Transverse colon (tissue), 4 donors: ENCODE measurements around the gene CDON.

Experiments used
- EP300 ChIP-seq: sonication (generic); formaldehyde crosslinking; IDR thresholded peaks from one replicate; pipeline ENCODE4 v1.6.1; 2017; ENCODE audit warnings: antibody characterized with exemption, low read depth
- POLR2A ChIP-seq: fragments of 450-650 bp; IDR thresholded peaks from one replicate; pipeline ENCODE4 v1.6.1; 2016; ENCODE audit warnings: antibody characterized with exemption, mild to moderate bottlenecking, moderate library complexity
- POLR2AphosphoS5 ChIP-seq, 3 donors: sonication (generic); formaldehyde crosslinking; IDR thresholded peaks; one replicate each; pipeline ENCODE4 v1.6.1; 2016; ENCODE audit warnings: antibody characterized with exemption in 3 of 3
- TF ChIP-seq, protein P1 (sequence below), 5 experiments: fragments of 200-600 bp in 3 of 5; fragments of 450-650 bp in 2 of 5; sonication (generic) in 3 of 5; IDR thresholded peaks; 1 replicate in 2 of 5; 2 replicates in 3 of 5; pipeline ENCODE4 v1.5.1; 2016 to 2017; ENCODE audit warnings: antibody characterized with exemption in 5 of 5, inconsistent platforms in 3 of 5, mild to moderate bottlenecking in 2 of 5, moderate library complexity in 1 of 5

DNA sequence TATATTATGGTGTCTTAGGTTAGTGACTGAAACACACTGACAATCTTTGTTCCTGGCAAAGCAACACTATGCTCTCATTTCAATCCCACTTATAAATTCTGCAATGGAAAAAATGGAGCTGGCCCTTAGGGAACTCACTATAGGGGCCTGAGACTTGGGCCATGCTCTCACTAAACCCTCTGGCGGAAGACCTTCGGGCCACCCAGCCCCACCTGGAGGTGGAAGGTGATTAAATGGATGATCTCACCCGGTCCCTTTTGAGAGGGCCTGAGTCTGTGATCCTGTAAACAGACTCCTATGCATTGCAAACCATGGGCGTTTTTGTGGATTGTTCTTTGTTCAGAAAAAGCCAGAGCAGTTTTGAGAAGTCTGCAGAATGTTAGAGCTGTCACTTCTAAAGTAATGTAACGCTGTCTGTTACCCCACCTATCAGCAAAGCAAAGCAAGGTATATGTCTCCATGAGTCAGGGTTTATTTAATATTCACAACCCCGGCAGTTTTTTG, 17.0 kb upstream of the CDON start:
- TF ChIP-seq, protein P1, sequence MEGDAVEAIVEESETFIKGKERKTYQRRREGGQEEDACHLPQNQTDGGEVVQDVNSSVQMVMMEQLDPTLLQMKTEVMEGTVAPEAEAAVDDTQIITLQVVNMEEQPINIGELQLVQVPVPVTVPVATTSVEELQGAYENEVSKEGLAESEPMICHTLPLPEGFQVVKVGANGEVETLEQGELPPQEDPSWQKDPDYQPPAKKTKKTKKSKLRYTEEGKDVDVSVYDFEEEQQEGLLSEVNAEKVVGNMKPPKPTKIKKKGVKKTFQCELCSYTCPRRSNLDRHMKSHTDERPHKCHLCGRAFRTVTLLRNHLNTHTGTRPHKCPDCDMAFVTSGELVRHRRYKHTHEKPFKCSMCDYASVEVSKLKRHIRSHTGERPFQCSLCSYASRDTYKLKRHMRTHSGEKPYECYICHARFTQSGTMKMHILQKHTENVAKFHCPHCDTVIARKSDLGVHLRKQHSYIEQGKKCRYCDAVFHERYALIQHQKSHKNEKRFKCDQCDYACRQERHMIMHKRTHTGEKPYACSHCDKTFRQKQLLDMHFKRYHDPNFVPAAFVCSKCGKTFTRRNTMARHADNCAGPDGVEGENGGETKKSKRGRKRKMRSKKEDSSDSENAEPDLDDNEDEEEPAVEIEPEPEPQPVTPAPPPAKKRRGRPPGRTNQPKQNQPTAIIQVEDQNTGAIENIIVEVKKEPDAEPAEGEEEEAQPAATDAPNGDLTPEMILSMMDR (IDR thresholded peaks at IDR 0.05) = no peak
- no peak for TF ChIP-seq POLR2A
- no peak for TF ChIP-seq EP300
- TF ChIP-seq POLR2AphosphoS5 (IDR thresholded peaks at IDR 0.05) = no peak
